Smooth muscle cell of the brain vasculature (primary cell): ENCODE results near the gene KCNQ1.

ENCODE experiments used
- DNase-seq: peaks from one replicate; pipeline ENCODE4 v3.0.0-alpha.2; 2012; ENCODE audit warnings: low read depth, low spot score

The KCNQ1 gene

DNA sequence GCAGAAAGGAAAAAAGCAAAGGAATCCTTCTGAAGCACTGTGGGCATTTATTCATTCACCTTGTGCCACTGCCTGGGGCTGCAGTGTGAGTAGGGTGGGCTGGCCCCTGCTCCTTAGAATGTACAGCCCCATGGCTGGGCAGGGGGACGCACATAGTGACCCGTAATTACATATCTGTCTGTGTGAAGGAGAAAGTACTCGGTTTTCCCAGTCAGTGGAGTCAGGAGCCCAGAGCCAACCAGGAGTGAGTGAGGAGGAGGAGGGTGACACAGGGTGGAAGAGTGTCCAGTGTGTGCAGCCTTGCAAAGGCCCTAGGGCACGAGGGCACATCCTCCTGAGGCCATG is 348.9 kb downstream of the KCNQ1 start:
- DNase-seq, result no peak

DNA sequence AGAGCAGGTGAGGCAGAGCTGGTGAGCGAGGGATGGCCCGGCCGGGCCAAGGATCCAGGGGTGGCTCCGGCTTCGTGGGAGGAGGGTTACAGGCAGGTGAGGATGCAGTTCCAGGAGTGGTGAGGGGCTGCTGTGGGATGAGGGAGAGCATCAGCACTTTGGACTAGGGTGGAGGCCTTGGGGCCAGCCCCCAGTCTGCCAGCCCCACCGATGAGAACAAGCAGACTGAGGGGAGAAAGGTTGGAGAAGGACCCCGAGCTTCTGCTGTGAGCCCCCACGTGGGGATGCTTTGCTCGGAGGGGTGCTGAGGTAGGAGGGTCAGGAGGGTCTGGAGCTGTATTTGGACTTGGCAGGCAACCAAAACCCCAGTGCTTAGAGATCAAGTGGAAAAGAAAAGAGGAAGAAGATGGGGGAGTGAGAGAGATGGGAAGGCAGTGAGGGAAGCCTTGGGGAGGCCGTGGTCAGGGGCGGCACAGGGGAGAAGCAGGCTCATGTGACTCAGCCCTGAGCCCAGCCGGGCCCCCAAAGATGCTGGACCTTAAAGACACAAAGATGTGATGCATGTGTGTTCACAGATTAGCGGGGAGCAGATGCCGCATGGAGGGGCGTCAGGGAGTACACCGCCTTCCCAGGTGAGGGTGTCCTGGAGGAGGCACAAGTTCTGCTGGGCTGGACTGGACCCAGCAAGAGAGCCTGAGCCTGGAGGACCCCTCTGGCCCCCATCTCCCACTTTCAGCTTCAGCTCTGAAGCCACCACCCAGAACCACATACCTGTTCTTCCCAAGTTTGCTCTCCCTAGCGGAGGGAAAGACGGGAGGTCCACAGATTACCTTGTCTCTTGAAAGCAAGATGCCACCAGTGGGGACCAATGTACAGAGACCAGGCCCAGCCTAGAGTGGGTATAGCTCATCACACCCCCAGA is 349.5 kb downstream of the KCNQ1 start:
- DNase-seq, result no peak

- DNase-seq, result no peak
Measured at GRCh38 chr11:2794968-2795322, 350.1 kb downstream of the KCNQ1 start.

DNA sequence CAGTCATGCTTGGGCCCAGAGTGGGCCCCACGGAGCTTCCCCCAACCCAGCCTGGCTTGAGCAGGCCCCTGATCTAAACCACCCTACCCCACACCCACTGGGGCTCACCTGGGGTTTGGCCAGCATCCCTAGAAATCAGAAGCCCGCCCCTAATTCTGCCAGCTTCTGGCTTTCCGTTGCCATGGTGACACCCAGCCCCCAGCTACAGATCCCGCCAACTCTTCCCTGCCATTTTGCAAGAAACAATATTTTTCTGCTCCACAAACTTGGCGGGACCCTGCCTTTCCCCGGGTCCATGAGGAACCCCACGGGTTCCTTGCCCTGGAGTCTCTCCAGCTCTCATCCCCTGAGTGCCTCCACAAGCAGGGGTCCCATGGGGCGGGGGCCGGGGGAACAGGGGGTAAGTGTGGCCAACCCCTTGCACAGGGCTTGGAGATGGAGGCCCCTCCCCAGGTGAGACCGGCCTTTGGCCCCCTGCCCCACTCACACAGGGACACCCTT is 350.7 kb downstream of the KCNQ1 start:
- DNase-seq, result no peak

GRCh38 chr11:2796091-2796490 is 351.3 kb downstream of the KCNQ1 start:
- no peak for DNase-seq

GRCh38 chr11:2796508-2797113 is 351.8 kb downstream of the KCNQ1 start:
- DNase-seq, result no peak

DNA sequence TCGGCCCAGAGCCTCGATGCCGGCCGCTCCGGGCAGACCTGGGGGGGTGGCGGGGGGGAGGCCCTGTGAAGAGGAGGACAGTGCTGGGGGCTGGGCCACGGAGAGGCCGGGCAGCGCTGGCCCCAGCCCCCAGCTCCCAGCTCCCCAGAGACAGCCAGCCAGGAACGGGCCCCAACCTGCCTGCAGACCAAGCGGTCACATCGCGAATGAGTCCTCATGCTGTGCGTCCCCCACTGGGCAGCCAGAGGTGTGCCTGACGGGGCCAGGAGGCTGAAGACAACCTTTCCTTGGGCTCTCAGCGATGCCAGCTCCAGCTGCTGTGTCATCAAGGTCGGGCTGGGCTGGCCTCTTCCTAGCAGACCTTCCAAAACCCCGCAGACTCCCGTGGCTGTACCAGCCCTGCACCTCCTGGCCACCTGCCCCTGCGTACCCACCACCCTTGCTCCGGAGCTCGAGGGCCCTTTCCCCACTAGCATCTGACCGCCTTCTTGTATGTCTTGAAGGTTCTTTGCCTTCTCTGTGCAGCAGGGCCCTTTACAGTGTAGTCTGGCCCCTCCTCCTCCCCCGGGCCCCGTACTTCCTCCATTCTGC is 352.4 kb downstream of the KCNQ1 start:
- no peak for DNase-seq

- DNase-seq, result no peak
Measured at GRCh38 chr11:2797741-2798361, 353.0 kb downstream of the KCNQ1 start.

- no peak for DNase-seq
Measured at GRCh38 chr11:2798951-2799761, 354.3 kb downstream of the KCNQ1 start.

DNA sequence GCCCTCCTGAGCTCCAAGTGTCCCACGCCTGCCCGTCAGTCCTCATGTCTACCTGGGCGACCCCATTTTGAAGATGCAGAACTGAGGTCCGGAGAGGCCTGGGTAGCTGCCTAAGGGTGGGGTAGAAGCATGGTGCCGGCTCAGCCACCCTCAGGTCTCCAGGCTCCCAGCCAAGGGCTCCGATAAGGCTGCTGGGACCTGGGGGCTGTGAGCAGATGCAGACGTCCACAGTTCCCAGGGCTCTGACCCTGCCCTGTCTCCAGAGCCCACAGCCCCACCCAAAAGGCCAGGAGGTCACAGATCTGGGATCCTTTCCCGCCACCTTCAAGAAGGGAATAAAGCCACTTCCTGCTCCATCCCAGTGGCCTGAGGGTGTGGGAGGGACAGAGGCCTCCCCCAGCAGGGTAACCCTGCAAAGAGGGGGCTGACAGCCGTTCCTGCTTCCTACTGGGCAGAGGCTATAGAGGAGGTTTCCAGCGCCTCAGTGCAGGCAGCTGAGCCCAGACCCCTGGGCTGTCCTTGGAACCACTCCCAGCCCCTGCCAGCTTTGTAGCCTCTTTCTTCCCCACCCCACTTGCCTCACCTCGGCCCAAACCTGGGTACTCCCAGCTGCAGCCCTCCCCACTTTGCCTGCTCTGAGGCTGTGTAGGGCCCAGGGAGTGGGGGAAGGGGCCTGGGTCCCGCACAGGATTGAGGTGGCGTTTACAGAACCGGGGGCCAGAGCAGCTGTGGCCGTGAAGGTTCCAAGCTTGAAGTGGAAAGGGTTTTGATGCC is 355.3 kb downstream of the KCNQ1 start:
- DNase-seq, result no peak

- DNase-seq, result no peak
Measured at GRCh38 chr11:2800655-2801531, 356.1 kb downstream of the KCNQ1 start.

GRCh38 chr11:2801711-2802388 is 357.0 kb downstream of the KCNQ1 start:
- no peak for DNase-seq

GRCh38 chr11:2802389-2803185 is 357.8 kb downstream of the KCNQ1 start:
- no peak for DNase-seq

GRCh38 chr11:2803186-2804091 is 358.6 kb downstream of the KCNQ1 start:
- no peak for DNase-seq

GRCh38 chr11:2804189-2804588 is 359.4 kb downstream of the KCNQ1 start:
- DNase-seq, result no peak

- DNase-seq, result no peak
Measured at GRCh38 chr11:2804701-2805387, 360.0 kb downstream of the KCNQ1 start.
